Activated CD4-positive, alpha-beta T cell treated with anti-CD3 and anti-CD28 coated beads, Interleukin-2, Interleukin-6, amounts not matched to agents 100 ng/mL and 50 ng/mL, durations not matched to agents 16 hours and 8 hours (primary cell): ENCODE results near the gene GABARAPL1.

Source experiments
- DNase-seq: peaks from one replicate; pipeline ENCODE4 v3.0.0-alpha.2; 2020

Gene GABARAPL1

GRCh38 chr12:10235761-10236631, 23.3 kb downstream of the GABARAPL1 start:
- peak; percentile 47 for DNase-seq

GRCh38 chr12:10236720-10237119, 24.0 kb downstream of the GABARAPL1 start:
- DNase-seq, result no peak

GRCh38 chr12:10238526-10238925, 25.8 kb downstream of the GABARAPL1 start:
- no peak for DNase-seq

GRCh38 chr12:10241290-10241689, 28.6 kb downstream of the GABARAPL1 start:
- DNase-seq, result no peak

- no peak for DNase-seq
These were observed 29.1 kb downstream of the GABARAPL1 start for GRCh38 chr12:10241727-10242126.

GRCh38 chr12:10242539-10242938, 29.9 kb downstream of the GABARAPL1 start:
- DNase-seq, result no peak

- peak; percentile 35 for DNase-seq
These were observed 31.3 kb downstream of the GABARAPL1 start for GRCh38 chr12:10243818-10244520.

GRCh38 chr12:10247436-10248058, 34.9 kb downstream of the GABARAPL1 start:
- DNase-seq, result no peak

GRCh38 chr12:10249690-10250455, 37.2 kb downstream of the GABARAPL1 start:
- DNase-seq, result peak; percentile 17

- no peak for DNase-seq
These were observed 39.0 kb downstream of the GABARAPL1 start for GRCh38 chr12:10251669-10252068.

GRCh38 chr12:10252201-10252600, 39.5 kb downstream of the GABARAPL1 start:
- DNase-seq, result no peak

- no peak for DNase-seq
These were observed 43.4 kb downstream of the GABARAPL1 start for GRCh38 chr12:10256064-10256463.

- no peak for DNase-seq
These were observed 48.2 kb downstream of the GABARAPL1 start for GRCh38 chr12:10260927-10261326.

- DNase-seq, result no peak
These were observed 55.4 kb downstream of the GABARAPL1 start for GRCh38 chr12:10268037-10268436.

- DNase-seq, result no peak
These were observed 59.8 kb downstream of the GABARAPL1 start for GRCh38 chr12:10272467-10272866.
